DMS79 treated with DMSO at 0.1 percent for 48 hours (cell line): ENCODE measurements around the gene GABBR1.

ENCODE experiments used
- DNase-seq: peaks from one replicate; lab custom pipeline; 2025; lab: John Stamatoyannopoulos, UW

Gene GABBR1

GRCh38 chr6:29566856-29567255 lies 66.1 kb downstream of the GABBR1 start:
- DNase-seq: no peak

GRCh38 chr6:29564875-29565274 lies 68.1 kb downstream of the GABBR1 start:
- DNase-seq: no peak

DNA sequence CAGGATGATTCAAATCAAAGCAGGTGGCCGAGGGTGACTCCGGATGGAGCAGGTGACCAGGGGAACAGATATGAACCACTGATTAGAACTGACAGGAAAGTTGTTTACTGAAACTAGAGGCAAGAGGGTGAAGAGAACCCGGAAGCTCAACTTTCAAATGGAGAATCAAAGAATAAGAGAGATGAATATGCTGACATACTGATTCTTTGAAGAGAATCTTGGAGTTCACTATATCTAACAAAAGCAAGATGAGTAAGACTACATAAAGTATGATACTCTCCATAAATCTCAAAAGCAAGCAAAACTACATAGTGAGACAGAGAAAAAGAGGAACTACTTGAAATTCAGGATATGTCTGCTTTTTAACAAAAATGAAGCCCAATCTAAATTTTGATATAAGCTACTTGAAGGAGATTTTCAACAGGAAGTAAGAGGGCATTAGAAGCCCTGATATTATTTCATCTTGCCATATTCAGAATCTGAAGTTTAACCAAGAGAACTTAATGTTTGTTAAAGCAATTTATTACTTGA lies 69.5 kb downstream of the GABBR1 start:
- DNase-seq: no peak

DNA sequence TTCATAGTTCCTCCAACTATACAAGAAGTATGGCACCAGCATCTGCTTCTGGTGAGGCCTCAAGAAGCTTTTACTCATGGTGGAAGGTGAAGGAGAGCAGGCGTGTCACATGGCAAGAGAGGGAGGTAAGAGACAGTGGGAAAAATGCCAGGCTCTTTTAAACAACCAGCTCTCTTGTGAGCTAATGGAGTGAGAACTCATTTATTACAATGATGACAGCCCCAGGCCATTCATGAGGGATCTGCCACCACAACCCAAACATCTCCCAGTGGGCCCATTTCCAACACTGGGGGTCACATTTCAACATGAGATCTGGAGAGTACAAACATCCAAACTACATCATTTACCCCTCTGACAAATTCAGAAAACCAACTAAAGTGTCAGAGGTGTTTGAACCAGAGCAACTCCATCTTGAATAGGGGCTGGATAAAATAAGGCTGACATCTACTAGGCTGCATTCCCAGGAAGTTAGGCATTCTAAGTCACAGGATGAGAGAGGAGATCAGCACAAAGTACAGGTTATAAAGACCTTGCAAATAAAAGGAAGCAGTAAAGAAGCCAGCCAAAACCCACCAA lies 71.3 kb downstream of the GABBR1 start:
- no peak for DNase-seq

GRCh38 chr6:29561091-29561490 lies 71.9 kb downstream of the GABBR1 start:
- no peak for DNase-seq

DNA sequence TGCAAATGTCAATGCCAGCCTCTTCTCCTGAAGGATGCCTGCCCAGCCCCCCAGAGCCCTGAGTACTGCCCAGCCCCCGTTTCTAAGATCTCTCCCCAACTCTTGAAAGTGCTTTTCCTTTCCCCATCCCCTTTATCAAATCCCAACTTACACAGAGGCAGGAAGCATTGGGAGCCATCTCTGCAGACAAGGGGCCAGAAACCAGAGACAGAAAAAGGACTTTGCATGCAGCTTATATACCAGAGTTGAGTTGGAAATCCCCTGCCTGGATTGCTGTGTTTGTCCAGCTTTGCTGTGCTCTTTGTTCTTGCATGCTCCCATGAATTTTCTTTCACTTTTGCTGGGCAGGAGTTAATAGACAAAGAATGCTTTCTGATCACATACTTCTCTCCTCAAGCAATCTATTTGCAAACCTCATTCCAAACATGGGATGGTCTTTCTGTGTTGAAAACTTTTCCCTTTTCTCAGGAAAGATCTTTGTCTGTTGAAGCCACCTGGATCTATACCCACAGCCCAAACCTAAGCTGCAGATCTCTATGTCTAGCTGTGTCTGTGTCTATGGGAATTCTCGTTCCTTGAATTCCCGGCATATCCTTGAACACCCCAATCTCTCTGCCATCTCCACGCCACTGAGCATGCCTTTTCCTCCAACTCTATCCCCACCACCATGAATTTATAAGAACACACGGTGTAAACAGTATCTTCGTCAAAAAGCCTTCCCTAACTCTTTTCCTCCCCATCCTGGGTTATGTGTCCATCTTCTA lies 73.3 kb downstream of the GABBR1 start, which contains the start of gene UBD:
Gene UBD (minus strand): TSS at position 209 of the 764 bp plus-strand sequence. CDS start 31 bp downstream, at position 178.
- no peak for DNase-seq

DNA sequence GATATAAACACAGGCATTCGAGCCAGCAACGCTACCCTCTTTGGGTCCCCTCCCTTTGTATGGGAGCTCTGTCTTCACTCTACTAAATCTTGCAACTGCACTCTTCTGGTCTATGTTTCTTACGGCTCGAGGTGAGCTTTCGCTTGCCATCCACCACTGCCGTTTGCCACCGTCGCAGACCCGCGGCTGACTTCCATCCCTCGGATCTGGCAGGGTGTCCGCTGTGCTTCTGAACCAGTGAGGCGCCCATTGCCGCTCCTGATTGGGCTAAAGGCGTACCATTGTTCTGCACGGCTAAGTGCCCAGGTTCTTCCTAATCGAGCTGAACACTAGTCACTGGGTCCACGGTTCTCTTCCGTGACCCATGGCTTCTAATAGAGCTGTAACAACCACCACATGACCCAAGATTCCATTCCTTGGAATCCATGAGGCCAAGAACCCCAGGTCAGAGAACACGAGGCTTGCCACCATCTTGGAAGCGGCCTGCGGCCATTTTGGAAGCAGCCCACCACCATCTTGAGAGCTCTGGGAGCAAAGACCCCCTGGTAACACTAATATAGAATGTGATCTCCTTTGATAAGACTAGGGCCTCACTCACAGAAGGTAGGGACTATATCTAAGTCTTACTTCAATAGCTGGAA lies 74.4 kb downstream of the GABBR1 start:
- DNase-seq: no peak

- DNase-seq: no peak
Observed at GRCh38 chr6:29557320-29557719, 75.7 kb downstream of the GABBR1 start.

- DNase-seq: no peak
Observed at GRCh38 chr6:29554764-29555163, 78.2 kb downstream of the GABBR1 start.

GRCh38 chr6:29553268-29554057 lies 79.5 kb downstream of the GABBR1 start:
- no peak for DNase-seq

DNA sequence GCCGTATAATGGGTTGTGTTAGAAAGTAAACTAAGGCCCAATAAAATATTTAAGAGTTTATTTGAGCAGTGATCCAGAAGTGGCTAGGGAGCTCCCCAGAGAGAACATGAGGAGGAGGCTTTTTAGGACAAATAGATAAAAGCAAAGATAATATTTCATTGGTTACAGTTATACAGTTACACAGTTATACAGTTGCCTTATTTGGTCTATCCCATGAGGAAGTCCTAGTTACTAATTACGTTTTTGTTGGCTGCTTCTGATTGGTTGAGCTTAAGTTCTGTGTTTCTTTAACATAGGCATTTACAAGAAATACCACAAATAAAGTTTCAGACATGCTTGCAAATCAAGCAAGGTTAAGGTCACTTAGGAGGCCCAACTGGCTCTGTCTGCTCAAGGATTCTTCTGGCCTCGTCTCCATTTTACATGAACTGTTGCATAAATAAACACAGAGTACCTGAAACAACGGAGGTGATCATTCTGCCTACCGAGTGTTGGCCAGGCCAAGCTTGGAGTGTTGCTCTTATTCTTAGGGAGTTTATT lies 80.4 kb downstream of the GABBR1 start:
- no peak for DNase-seq

DNA sequence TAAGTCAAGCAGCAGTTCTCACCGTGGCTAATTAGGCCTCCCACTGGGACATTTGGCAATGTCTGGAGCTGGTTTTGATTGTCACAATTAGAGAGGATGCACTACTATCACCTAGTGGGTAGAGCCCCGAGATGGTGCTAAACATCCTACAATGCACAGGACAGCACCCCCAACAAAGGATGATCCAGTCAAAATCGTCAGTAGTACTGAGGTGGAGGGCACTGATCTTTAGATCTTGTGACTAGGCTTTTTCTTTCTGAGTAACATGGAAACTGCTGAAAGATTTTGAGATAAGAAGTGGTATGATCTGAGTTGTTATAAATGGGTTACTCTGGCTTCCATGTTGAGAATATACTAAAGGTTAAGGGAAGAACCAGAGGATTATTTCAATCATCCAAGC lies 85.4 kb downstream of the GABBR1 start:
- no peak for DNase-seq

GRCh38 chr6:29537714-29538403 lies 95.1 kb downstream of the GABBR1 start:
- DNase-seq: no peak

GRCh38 chr6:29532320-29532951 lies 100.5 kb downstream of the GABBR1 start:
- DNase-seq: no peak

- no peak for DNase-seq
Observed at GRCh38 chr6:29531668-29532067, 101.3 kb downstream of the GABBR1 start.

DNA sequence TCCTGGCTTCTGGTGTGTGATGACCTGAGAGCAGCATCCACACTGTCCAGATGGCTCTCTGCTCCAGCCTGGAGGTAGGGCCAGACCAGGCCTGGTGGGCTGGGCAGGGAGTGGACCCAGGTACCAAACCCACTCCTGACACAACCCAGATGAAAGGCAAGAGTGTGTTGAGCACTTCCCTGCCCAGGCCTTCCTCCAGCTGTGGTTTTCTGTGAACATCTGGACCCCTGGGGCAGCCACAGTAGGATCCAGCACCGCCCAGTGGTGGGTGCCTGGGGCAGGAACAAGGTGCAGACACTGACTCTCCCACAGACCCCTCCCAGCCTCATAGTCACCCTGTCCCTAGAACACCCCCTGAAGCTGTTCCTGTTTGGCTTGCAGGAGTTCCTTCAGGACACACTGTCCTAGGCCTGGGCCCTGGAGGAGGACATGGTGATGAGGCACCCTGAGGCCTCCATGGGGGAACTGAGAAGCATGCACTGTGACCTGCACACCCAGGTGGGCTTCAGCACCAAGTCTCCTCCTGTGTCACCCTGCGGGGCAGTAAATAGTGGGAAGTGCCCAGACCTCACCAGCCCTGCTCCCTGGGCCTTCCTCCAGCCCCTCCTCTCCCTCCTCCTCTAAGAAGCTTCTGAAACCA lies 102.2 kb downstream of the GABBR1 start:
- no peak for DNase-seq

GRCh38 chr6:29529956-29530355 lies 103.0 kb downstream of the GABBR1 start:
- DNase-seq: no peak

DNA sequence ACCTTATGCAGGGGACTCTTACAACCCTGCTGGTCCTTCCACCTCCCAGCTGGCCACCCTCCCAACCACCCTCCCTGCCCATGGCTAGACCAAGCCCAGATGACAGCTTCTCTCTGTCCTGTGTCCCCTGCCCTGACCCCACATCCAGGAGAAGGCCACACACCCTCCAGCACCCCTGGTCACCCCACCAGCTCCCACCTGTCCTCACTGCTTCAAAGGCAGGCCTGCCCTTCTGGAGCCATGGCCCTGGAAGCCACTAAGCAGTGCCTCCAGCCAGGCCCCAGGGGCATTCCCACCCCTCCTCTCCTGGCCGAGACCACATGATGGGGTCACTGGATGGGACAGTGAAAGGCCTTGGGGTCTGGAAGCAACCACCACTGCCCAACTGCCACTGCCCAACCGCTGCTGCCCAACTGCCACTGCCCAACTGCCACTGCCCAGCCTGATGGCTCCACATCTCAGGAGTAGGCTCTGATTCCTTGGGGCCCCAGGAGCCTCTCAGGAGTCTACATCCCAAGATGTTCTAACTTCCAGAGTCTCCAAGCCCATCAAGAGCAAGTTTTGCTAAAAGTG lies 103.9 kb downstream of the GABBR1 start:
- no peak for DNase-seq

DNA sequence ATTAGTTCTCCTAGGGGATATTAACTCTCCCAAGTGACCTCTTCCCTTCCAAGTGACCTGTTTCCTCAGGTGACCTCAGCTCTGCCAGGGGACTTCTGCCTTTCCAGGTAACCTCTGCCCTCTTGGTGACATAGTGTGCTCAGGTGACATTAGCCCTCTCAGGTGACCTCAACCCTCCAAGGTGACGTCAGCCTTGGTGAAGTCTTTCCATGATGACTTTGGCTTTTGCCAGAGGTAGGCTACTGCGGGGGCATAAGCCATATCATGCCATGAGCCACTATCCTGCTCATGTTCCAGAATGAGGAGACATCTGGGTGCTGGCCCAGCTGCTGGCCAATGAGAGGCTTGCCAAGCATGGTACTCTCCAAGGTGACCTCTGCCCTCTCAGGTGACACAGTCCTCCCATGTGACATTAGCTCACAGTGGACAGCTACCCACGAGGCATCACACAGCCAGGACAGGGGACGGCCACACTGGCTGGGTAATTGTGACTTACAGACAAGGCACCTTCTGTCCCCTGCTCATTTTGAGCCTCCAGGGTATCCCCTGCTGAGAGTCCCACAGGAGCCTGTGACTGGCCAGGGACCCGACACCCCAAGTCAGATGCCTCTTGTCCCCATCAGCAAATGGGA lies 104.6 kb downstream of the GABBR1 start:
- DNase-seq: no peak
